ENCODE measurements around the gene ATG16L2. TPM values are rescaled to one million over a fixed set of nuclear protein-coding genes. Genes with fewer than 3 reads are reported as not detected.
A peak's percentile ranks its signal among the peaks of the same experiment; 100 is the strongest.

Gene ATG16L2
- total RNA-seq, 1 donor from 2014 or later: 32.2 TPM

GRCh38 chr11:72780296-72781062 is 33.7 kb upstream of the ATG16L2 start:
- Histone ChIP-seq H3K27ac (peak overlapping the region; percentile 75), H3K36me3 (no peaks in the 10 kb centered on the region), H3K9me3 (no peaks in the 10 kb centered on the region), H3K4me3 (peak overlapping the region; percentile 55 to 74), H3K27me3 (no peaks in the 10 kb centered on the region), H3K4me1 (peaks cover 57% of the 10 kb centered on the region)
- intact Hi-C loops (cut with DNase I): no loop called here
- TF ChIP-seq POLR2A (IDR thresholded peaks at IDR 0.05) (no peak), POLR2AphosphoS5 (IDR thresholded peaks at IDR 0.05; ENCODE audit: insufficient read depth in 1 of 2, low read depth in 1 of 2) (no peak)
- TF ChIP-seq, protein P1, sequence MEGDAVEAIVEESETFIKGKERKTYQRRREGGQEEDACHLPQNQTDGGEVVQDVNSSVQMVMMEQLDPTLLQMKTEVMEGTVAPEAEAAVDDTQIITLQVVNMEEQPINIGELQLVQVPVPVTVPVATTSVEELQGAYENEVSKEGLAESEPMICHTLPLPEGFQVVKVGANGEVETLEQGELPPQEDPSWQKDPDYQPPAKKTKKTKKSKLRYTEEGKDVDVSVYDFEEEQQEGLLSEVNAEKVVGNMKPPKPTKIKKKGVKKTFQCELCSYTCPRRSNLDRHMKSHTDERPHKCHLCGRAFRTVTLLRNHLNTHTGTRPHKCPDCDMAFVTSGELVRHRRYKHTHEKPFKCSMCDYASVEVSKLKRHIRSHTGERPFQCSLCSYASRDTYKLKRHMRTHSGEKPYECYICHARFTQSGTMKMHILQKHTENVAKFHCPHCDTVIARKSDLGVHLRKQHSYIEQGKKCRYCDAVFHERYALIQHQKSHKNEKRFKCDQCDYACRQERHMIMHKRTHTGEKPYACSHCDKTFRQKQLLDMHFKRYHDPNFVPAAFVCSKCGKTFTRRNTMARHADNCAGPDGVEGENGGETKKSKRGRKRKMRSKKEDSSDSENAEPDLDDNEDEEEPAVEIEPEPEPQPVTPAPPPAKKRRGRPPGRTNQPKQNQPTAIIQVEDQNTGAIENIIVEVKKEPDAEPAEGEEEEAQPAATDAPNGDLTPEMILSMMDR (IDR thresholded peaks at IDR 0.05): no peak
- no peak for DNase-seq (ENCODE audit: extremely low spot score in 2 of 2)

DNA sequence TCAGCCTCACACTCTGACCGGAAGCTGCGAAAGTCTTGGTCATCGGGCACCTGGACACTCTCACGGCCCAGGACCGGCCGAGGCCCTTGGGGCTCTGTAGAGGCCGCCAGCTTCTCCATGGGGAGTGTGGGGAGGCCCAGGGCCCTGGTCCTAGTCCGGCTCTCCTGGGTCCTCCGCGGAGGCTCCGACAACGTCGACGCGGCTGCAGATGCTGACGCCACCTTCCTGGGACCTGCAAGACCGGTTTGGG is 33.2 kb upstream of the ATG16L2 start:
- no peak for DNase-seq (ENCODE audit: extremely low spot score in 2 of 2)
- peak overlapping the region; percentile 75 for H3K27ac ChIP-seq
- H3K27me3 ChIP-seq: no peaks in the 10 kb centered on the region
- no peaks in the 10 kb centered on the region for H3K9me3 ChIP-seq
- intact Hi-C loops (cut with DNase I): no loop called here
- H3K4me3 ChIP-seq: peak overlapping the region; percentile 55 to 74
- peaks cover 53% of the 10 kb centered on the region for H3K4me1 ChIP-seq
- H3K36me3 ChIP-seq: no peaks in the 10 kb centered on the region
- no peak for TF ChIP-seq POLR2A (IDR thresholded peaks at IDR 0.05)
- peak in 1 of 2 donors; percentile 16 for TF ChIP-seq POLR2AphosphoS5 (IDR thresholded peaks at IDR 0.05; ENCODE audit: insufficient read depth in 1 of 2, low read depth in 1 of 2)

DNA sequence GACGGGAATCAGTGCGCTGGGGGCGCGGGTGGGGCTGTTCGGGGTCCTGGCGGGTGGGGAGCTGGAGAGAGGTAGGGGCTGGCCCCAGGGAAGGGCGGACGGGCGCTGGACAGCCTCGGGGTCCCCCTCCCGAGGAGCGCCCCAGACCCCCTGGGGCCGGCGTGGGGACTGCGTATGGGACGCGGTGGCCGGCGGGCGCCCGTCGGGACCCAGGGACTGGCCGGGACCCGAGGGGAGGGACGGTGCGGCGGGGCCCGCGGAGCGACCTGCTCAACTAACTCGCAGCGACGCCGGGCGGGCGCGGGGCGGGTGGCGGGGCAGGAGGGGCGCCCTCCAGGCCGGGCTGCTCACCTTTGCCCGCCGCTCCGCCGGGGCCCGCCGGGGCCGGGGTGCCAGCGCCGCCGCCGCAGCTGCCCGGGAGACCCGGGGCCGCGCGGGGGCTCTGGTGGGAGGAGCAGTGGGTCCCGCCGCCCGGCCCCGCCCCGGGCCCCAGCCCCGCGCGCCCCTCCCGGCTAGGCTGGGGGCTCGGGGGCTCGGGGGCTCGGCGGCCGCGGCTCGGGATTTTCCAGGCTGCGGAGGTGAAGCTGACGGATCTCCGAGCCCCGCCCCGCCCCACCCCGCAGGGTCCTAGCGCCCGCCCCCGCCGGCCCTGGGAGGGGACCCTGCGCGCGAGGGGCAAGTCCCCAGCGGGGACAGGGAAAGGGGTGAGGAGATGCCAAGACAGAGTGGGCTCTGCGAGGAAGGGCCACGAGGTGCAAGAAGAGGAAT is 32.7 kb upstream of the ATG16L2 start:
- intact Hi-C loops (cut with DNase I): no loop called here
- no peak for DNase-seq (ENCODE audit: extremely low spot score in 2 of 2)
- H3K4me3 ChIP-seq: peak overlapping the region; percentile 55 to 74
- TF ChIP-seq, protein P1 (IDR thresholded peaks at IDR 0.05): no peak
- TF ChIP-seq POLR2AphosphoS5 (IDR thresholded peaks at IDR 0.05; ENCODE audit: insufficient read depth in 1 of 2, low read depth in 1 of 2) (no peak), POLR2A (IDR thresholded peaks at IDR 0.05) (no peak)
- no peaks in the 10 kb centered on the region for H3K27me3 ChIP-seq
- H3K27ac ChIP-seq: peak overlapping the region; percentile 75
- H3K9me3 ChIP-seq: no peaks in the 10 kb centered on the region
- H3K36me3 ChIP-seq: no peaks in the 10 kb centered on the region
- peaks cover 53% of the 10 kb centered on the region for H3K4me1 ChIP-seq

- Histone ChIP-seq H3K4me1 (peaks cover 45% of the 10 kb centered on the region), H3K4me3 (peak overlapping the region; percentile 55 to 74), H3K27ac (peak overlapping the region; percentile 75), H3K9me3 (no peaks in the 10 kb centered on the region), H3K36me3 (no peaks in the 10 kb centered on the region), H3K27me3 (no peaks in the 10 kb centered on the region)
- intact Hi-C loops (cut with DNase I): no loop called here
- TF ChIP-seq POLR2AphosphoS5 (IDR thresholded peaks at IDR 0.05; ENCODE audit: insufficient read depth in 1 of 2, low read depth in 1 of 2): no peak
- TF ChIP-seq, protein P1 (IDR thresholded peaks at IDR 0.05): no peak
- no peak for TF ChIP-seq POLR2A (IDR thresholded peaks at IDR 0.05)
- DNase-seq (ENCODE audit: extremely low spot score in 2 of 2): no peak
Measured at GRCh38 chr11:72782081-72782920, 31.9 kb upstream of the ATG16L2 start.

DNA sequence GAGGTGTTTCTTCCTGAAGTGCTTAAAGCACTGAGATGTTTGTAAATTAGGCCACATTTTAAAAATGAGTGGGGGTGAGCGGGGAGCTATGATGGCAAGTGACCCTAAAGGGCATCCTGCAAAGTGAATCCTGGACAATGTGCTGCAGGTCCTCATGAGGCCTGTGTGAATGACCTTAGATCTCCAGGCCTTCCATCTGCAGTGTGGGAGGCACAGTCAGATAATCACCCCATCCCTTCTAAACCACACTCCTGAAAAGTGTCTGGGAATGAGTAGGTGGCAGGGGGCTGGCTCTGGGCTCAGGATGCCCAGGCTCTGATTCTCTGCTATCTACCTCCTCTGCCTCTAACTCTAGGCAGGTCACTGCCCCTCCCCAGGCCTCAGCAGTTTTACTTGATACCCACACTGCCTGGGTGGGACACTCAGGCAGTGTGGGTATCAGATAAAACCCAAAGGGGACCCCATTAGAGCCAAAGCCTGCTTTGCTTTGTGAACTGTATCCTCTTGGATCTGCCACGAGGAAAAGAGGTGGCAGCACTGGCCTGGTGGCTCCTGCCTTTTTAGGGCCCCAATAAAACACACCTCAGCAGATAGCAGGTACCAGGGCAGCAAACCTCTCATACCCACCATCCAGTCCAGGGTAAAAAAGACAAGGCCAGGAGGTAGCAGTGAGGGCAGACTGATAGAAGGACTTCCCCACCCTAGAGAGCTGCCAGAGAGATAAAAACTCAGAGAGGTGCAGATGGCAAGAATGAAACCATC is 30.9 kb upstream of the ATG16L2 start:
- H3K27me3 ChIP-seq: no peaks in the 10 kb centered on the region
- DNase-seq (ENCODE audit: extremely low spot score in 2 of 2): no peak
- intact Hi-C loops (cut with DNase I): no loop called here

More for the DNA sequence above, 30.9 kb upstream of the ATG16L2 start:
- TF ChIP-seq POLR2AphosphoS5 (IDR thresholded peaks at IDR 0.05; ENCODE audit: insufficient read depth in 1 of 2, low read depth in 1 of 2) (no peak), POLR2A (IDR thresholded peaks at IDR 0.05) (no peak)
- TF ChIP-seq, protein P1 (IDR thresholded peaks at IDR 0.05): no peak
- H3K4me1 ChIP-seq: peaks cover 35% of the 10 kb centered on the region
- no peaks in the 10 kb centered on the region for H3K9me3 ChIP-seq
- H3K4me3 ChIP-seq: no peak overlapping the region
- H3K36me3 ChIP-seq: no peaks in the 10 kb centered on the region
- H3K27ac ChIP-seq: no peak overlapping the region

Measured in vagina (tissue), 2 donors.